ENCODE results near the gene R3HDM2.

R3HDM2 gene

GRCh38 chr12:57465747-57466505 is 35.1 kb upstream of the R3HDM2 start:
- no peak for DNase-seq

GRCh38 chr12:57465030-57465746 is 34.3 kb upstream of the R3HDM2 start:
- DNase-seq = no peak

- DNase-seq = no peak
Measured at GRCh38 chr12:57464569-57464968, 33.7 kb upstream of the R3HDM2 start.

- no peak for DNase-seq
Measured at GRCh38 chr12:57462912-57463253, 32.0 kb upstream of the R3HDM2 start.

GRCh38 chr12:57462251-57462911 is 31.5 kb upstream of the R3HDM2 start:
- DNase-seq = peak; percentile 66

GRCh38 chr12:57461917-57462250 is 31.0 kb upstream of the R3HDM2 start:
- no peak for DNase-seq

GRCh38 chr12:57461276-57461916 is 30.6 kb upstream of the R3HDM2 start:
- DNase-seq = no peak

GRCh38 chr12:57460841-57461275 is 30.0 kb upstream of the R3HDM2 start:
- no peak for DNase-seq

GRCh38 chr12:57460468-57460784 is 29.6 kb upstream of the R3HDM2 start:
- no peak for DNase-seq

GRCh38 chr12:57459750-57460467 is 29.1 kb upstream of the R3HDM2 start, which contains the start of gene GLI1:
Gene GLI1 (plus strand): TSS chr12:57459785. CDS start chr12:57463692, 3,907 bp downstream.
- DNase-seq = no peak

GRCh38 chr12:57459055-57459749 is 28.4 kb upstream of the R3HDM2 start:
- DNase-seq = peak; percentile 80

- no peak for DNase-seq
Measured at GRCh38 chr12:57458665-57459054, 27.8 kb upstream of the R3HDM2 start.

GRCh38 chr12:57456737-57457490 is 26.1 kb upstream of the R3HDM2 start:
- no peak for DNase-seq

- no peak for DNase-seq
Measured at GRCh38 chr12:57456145-57456700, 25.4 kb upstream of the R3HDM2 start.

- no peak for DNase-seq
Measured at GRCh38 chr12:57455374-57456144, 24.7 kb upstream of the R3HDM2 start.

GRCh38 chr12:57454566-57455373 is 23.9 kb upstream of the R3HDM2 start, which contains the start of gene INHBE:
Gene INHBE (plus strand): TSS chr12:57455307. CDS start chr12:57455537, 230 bp downstream.
- no peak for DNase-seq

GRCh38 chr12:57454213-57454565 is 23.3 kb upstream of the R3HDM2 start:
- no peak for DNase-seq

GRCh38 chr12:57452937-57453509 is 22.2 kb upstream of the R3HDM2 start:
- DNase-seq = peak; percentile 21
